ENCODE measurements around the gene UMPS. TPM values are rescaled to one million over a fixed set of nuclear protein-coding genes. Genes with fewer than 3 reads are reported as not detected.
"Not testable (repeated sequence)": the region's sequence is repeated elsewhere in the genome, so short reads cannot be mapped to it uniquely, and the experiment has no call there.

Gene UMPS
- polyA plus RNA-seq, 4 donors, result 32.4 to 50.2 (median 47.9) TPM

DNA sequence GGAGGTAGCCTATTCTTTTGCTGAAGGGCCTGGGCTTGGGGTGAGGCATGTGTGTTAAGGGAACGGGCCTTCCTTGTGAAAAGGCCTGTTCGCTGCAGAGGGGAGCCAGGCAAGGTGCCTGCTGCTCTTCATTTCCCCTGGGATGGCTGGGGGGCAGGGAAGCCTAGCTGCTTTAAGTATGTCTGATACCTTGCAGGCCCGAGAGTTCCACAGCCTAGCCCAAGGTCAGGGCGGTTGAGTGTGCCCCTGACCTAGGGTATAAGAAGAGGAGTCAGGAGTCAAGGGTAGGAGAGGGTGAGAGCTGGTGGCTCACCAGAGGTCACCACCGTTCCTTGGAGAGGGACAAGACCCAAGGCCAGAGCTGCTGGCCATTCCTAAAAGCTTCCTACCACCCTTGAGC, 46.6 kb downstream of the UMPS start:
- DNase-seq (ENCODE audit: low read depth in 4 of 4, low spot score in 3 of 4), result no peak

DNA sequence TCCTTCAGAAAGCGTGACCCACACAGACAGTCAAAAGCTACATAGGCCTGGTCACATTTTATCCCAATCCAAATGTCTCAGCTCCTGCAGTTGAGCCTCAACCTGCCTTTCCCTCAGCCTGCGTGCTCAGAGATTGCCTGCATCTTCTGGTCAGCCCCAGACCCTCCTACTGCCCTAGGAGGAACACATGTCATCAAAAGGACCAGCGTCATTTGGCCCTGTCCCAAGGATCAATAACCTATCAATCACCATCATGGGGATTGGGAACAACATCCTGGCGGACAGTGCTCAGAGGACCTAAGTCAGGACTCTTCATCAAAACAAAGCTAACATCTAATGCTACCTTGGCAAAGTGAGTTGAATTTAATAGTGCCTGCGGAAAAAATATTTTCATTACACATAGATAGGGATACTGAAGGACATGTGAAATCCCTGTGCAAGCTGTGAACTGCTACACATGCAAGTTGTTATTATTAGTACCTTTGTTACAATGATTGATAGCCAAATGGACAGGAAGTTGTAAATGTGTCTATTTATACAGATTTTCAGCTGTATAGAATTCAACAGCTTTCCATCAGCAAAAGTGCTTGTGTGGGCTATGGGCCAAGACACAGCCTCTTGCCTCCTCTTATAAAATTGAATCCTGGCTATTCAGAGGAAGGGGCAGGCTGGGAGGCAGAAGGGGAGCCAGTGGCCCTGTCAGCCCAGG, 47.7 kb downstream of the UMPS start:
- DNase-seq (ENCODE audit: low read depth in 4 of 4, low spot score in 3 of 4), result no peak

DNA sequence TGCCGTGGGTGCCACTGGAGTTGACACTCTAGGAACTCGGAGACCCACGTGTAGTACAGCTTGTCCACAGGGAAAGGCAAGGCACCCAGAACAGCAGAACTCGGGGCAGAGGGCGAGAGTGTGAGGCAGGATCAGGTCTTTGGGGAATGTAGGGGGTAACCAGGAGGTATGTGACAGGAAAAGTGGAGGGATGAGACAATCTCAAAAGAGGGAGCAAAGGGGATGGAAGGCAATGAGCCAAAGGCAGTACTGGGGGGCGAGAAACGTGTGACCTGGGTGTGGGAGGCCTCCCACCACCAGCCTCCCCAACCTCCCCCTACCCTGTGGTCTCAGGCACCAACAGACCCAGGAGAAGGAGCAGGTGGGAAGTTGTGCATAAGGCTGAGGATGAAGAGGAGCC, 48.9 kb downstream of the UMPS start:
- DNase-seq (ENCODE audit: low read depth in 4 of 4, low spot score in 3 of 4), result no peak

DNA sequence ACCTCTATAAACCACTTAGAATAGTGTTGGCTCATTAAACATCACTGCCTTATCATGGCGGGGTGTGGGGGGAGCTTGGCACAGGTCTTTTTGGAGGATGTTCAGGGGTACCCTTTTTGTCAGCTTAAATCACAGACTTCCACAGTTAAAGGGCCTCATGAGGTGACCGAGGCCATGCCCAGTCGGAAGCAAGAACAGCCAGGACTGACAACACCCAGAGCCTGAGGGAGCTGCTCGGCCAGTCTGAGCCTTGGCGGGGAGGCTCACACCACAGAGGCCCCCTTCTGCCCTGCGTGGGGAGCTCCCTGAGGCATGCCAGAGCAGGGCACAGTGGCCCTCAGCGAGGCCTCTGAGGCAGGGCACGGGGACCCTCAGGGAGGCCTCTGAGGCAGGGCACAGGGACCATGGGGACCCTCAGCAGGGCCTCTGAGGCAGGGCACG, 49.5 kb downstream of the UMPS start:
- no peak for DNase-seq (ENCODE audit: low read depth in 4 of 4, low spot score in 3 of 4)

DNA sequence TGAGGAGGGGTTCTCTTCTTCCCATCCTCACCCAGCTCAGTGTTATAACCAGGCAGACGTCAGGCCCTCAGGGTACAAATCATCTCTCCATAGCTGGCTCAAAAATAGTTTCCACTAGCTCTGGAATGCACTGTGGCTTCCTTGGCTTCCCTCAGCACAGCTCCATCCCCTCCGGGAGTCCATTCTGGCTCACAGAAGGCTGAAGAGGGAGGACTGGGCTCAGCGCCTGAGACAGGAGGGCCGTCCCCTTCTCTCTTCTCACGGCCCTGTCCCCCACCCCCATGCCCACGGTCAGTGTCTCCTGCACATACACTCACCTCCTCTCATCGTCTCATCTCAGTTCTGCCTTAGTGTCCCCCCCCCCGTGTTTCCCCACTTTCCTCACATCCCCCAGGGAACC, 50.1 kb downstream of the UMPS start:
- no peak for DNase-seq (ENCODE audit: low read depth in 4 of 4, low spot score in 3 of 4)

DNA sequence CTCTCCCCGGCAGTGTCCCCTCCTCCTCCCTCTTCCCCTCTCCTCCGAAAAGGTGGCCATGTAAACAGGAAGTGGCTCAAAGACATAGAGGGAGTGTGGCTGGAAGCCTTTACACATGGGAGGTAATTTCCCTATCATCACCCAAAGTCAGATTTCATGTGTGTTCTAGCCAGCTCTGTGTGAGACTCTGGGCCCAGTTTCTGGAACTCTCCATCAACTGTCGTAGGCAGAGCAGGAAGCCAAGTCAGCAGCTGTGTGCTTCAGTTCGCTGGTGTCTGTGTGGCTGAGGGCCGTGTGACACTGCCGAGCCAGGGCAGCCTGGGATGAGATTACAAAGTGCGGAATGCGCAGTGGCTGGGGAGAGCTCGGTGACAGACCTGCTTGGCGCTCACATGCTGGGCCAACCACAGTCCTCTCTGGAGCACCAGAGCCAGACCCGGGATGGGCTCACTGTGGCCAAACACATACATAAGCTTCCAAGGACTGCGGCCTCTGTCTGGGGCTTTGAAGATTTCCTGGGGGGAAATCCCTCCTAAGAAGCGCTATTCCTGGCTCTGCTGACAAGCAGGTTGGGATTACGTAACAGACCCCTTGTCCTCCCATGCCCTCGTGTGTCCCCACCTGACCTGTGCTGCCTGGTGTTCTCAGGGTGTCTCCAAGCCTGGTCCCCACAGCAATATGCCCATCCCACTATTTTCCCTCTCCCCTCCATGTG, 50.7 kb downstream of the UMPS start:
- peak in 1 of 4 donors; percentile 51 for DNase-seq (ENCODE audit: low read depth in 4 of 4, low spot score in 3 of 4)

DNA sequence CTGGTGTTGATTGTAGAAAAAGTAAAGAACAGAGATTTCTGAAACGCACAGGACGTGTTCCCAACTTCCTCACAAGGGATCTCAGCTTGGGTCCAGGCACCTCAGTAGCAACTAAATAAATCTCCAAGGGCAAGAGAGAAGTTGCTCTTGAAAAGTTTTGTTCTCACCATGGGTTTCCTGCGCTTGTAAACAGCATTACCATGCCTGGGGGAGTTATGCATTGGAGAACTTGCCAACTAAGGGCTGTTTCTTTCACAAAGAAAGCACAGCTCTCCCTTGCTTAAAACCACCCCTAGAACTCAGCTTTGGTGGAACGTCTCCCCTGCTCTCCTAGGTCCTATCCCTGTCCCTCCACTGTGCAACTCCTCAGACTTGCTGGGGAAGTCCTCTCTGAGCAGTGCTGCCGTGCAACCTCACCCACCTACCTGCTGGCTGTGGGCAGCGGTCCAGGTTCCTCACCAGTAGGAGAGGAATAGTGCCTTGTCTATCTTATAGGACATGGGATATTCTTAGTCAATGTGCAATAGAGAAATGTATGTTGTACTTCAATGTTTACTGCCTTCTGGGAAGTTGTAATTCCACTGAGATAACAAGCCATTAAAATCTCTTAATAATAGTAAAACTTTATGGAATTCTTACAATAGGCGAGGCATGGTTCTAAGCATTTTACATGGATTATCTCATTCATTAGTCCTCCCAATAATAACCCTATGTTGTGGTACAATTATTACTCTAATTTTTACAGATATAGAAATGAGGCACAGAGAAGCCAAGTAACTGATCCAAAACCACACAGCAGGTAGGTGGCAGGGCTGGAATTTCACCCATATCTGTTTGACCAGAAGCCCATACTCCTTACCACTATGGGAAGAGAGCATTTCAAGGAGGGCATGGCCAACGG, 51.5 kb downstream of the UMPS start:
- no peak for DNase-seq (ENCODE audit: low read depth in 4 of 4, low spot score in 3 of 4)

DNA sequence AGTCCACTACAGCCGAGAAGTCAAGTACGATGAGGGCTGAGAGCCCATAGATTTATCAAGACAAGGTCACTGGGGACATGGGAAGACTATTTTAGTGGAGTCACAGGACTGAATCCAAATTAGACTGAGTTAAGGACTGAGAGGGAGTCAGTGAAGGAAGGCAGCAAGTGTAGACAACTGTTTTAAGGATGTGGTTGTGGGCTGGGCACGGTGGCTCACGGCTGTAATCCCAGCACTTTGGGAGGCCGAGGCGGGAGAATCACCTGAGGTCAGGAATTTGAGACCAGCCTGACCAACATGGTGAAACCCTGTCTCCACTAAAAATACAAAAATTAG, 52.1 kb downstream of the UMPS start:
- DNase-seq (ENCODE audit: low read depth in 4 of 4, low spot score in 3 of 4), result not testable (repeated sequence)

DNA sequence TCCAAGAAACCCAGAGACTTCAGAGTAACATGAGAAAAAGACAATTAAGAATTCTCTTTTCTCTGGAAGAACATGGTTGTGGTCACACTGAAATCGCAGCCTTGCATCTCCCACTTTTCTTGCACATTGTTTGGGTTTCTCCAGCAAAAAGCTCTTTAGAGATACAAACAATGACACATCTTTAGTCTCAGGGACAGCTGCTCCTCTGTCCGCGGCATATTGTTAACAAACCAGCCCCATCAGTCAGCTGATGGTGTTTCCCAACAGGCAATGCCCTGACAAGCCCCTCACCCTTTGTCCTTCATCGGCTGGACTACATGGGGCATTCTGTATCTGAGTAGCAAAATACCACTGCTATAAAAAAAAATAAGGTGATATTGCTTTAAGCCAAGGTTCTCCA, 53.4 kb downstream of the UMPS start:
- DNase-seq (ENCODE audit: low read depth in 4 of 4, low spot score in 3 of 4), result no peak

DNA sequence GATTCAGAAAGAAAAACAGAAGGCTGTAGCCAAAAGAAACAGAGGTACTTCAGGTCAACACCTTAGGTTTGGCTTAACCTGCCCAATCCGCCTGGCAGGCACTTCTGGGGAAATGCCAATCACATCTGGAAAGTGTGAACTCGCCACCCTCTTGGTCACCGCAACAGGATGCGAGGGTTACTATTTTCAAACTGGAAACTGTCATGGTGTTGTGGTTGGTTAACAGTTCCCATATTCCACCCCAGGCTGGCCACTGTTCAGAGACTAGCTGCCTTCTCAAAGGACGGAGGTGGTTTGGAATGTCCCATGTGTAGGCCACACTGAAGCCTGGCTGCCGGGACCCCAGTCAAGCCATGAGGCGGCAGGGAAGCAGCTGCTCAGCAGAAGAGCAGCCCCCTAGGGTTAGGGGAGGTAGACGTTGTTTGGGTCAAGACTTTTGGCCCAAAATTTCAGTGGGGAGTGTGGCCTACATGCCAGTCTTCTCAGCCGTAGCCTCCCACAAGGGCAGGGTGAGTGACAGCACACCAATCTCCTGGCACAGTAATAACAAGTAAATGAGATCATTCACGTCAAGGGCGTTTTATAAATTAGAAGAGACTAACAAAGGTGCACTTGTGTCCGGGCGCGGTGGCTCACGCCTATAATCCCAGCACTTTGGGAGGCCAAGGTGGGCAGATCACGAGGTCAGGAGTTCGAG, 54.6 kb downstream of the UMPS start:
- no peak for DNase-seq (ENCODE audit: low read depth in 4 of 4, low spot score in 3 of 4)

DNA sequence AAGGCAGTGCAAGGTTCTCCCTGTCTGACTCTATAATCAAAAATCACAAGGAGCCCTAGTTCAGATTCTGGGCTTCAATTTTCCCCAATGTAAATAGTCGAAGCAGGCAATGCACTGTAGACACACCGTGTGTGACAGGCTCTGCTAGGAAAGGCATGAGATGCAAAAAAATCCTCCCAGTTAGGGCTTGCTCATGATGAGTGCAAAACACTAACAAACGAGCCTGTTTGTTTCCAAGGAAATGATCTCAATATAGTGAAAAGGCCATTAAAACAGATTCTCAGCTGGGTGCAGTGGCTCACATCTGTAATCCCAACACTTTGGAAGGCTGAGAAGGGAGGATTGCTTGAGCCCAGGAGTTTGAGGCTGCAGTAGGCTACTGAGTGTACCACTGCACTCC, 55.7 kb downstream of the UMPS start:
- DNase-seq (ENCODE audit: low read depth in 4 of 4, low spot score in 3 of 4), result no peak

DNA sequence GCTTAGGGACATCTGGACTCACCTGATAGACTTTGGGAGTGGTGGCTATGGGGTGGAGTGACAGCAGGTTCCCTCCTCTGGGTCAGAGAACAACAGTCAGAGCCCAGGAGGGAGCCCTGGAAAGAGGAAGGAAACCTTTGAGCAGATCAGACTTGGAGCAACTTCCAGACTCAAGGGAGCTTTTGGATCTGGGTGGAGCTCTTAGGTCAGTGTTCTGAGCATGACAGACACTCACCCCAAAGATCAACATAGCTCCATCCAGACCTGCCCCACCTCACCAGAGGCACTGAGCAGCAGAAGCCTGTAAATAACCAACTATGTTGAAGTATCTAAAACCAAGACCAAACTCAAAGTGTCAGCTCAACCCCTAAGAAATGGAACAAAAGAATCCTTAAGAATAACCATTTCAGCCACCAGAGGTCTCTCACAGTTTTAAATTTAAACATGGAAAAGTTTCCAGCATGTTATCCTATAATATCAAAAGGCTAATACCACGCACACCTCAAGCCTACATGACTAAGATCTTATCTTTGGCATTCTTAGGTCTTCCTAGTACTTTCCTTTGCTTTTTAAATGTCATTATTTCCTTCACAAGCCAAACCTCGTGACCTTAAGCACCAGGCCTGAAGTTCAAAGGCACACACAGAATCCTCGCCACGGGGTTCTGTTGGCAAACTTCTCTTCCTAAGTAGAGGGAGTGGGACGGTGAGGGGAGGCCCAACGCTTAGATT, 56.4 kb downstream of the UMPS start:
- no peak for DNase-seq (ENCODE audit: low read depth in 4 of 4, low spot score in 3 of 4)

DNA sequence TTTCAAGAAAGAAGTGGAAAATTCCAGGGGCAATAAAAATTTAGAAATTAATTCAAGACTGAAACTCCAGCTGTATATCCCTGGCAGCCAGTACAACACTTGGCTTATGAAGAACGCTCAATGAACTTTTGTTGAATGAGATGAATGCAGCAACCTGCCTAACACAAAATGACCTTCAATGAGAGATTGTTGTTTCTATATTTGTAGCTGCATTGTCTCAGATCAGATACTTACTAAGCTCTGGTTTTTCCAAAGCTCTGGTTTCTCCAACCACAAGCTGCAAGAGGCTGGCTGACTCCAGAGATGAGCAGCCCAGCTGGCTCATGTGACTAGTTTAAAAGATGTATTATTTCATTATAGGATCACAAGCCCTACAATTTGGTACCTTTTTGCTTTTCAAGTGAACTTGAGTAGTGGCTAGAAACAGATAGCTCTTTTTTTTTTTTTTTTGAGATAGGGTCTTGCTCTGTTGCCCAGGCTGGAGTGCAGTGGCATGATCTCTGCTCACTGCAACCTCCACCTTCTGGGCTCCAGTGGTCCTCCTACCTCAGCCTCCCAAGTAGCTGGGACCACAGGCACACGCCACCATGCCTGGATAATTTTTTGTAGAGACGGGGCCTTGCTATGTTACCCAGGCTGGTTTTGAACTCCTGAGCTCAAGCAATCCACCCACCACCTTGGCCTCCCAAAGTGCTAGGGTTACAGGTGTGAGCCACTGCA, 57.4 kb downstream of the UMPS start:
- no peak for DNase-seq (ENCODE audit: low read depth in 4 of 4, low spot score in 3 of 4)

DNA sequence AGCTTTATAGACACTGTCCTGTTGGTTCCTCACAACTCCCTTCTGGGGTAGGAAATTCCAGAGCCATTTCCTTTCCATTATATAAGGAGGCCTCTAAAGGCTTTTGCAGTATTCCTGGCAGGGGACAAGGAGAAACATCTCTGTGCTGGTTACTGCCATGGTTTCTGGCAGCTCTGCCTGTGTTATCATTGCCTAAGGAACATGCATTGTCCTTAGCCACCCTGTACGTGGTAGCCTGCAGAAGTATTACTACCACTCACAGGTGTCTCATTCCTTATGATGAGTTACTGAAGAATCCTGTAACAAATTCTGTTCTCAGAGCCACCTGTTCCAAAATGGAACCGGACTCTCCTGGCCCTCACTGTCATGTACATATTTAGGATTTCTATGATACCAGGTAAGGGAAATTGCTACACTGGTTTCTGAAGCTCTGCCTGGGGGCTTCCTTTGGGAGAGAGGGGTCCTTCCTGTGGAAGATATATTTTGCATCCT, 58.0 kb downstream of the UMPS start:
- no peak for DNase-seq (ENCODE audit: low read depth in 4 of 4, low spot score in 3 of 4)

DNA sequence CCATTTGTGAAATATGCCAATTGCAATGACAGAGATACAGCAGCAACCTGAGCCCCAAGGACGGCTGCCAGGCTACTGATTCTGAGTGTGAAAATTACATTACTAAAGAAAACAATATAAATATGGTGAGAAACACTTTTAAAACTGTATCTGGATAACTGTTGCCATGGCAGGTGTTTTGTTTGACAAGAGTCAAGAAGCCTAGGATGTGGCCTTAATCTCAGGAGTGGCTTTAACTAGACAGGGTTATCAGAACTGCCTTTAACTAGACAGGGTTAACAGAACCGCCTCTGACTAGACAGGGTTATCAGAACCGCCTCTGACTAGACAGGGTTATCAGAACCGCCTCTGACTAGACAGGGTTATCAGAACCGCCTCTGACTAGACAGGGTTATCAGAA, 58.9 kb downstream of the UMPS start:
- DNase-seq (ENCODE audit: low read depth in 4 of 4, low spot score in 3 of 4), result not testable (repeated sequence)

DNA sequence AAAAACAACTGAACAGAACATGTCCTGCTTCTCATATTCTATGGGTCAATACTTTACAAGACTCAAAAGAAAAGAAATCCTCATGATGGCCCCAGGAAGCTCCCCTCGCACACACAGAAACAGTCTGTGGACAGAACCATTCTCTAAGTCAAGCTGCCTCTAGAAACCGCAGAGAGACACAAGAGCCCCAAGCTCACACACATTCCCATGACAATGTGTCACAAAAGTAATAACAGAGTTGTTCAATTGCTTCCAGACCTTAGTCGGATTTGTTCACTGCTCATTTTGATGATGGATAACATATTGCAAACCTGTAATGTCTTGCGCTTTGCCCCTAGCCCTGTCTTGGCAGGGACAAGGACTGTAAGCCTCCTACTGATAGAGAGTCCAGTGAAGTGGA, 60.9 kb downstream of the UMPS start:
- no peak for DNase-seq (ENCODE audit: low read depth in 4 of 4, low spot score in 3 of 4)

DNA sequence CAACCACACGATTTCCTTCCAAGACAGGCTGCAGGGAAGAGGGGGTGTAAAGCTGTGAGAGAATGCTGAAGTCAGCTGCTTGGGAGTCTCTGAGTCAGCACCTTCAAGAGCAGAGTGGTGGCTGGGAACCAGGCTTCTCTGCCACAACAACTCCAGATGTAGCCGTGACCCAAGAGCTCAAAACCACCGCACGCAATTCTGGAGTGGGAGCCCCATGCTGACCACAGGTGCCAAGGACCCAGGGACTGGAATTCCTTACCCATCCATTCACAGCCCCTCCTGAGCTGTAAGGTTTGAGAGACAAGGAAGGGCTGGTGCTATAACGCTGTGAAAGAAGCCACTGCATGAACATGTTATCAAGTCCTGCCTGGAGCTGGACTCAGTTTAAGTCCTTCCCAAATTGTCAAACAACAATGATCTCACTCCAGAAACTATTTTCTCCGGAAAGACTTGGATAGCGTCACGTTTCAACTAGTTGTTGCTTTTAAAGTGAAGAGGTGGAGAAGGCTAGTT, 61.4 kb downstream of the UMPS start:
- DNase-seq (ENCODE audit: low read depth in 4 of 4, low spot score in 3 of 4), result no peak

DNA sequence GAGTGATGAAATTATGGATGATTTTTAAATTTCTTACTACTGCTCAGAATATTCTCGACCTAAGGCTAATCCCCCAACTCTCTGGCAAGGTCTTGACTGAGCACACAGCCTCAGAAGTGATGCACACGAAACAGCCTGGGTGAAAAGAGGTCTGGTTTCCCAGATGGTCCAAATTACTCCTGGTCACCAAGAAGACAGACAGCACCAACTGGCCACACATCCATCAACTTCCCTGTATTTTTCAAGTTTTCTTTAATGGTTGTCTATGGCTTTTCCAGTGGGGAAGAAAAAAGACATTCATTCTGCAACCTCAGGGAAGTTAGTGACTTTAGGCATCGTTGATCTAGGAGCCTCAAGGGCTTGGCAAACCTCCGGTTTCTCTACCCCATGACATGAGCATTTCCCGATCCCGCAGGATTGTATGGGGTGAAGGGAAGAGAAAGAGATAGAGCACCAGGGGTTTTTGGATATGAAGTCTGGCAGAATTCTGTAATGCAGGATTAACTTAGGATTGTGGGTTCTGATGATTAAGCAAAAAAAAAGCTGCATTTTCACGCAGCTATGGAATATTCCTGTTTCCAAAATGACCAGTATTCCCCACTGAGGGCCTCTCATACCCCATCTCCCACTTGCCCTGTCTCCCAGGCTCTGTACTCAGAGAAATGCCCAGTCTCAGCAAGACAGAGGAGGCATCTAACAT, 62.2 kb downstream of the UMPS start:
- no peak for DNase-seq (ENCODE audit: low read depth in 4 of 4, low spot score in 3 of 4)
